ENCODE data around the gene VDAC2. TPM values are rescaled to one million over a fixed set of nuclear protein-coding genes. Genes with fewer than 3 reads are reported as not detected.
A peak's percentile ranks its signal among the peaks of the same experiment; 100 is the strongest.
"Not testable (repeated sequence)": the region's sequence is repeated elsewhere in the genome, so short reads cannot be mapped to it uniquely, and the experiment has no call there.

VDAC2 gene
- total RNA-seq, 2 donors from 2014 or later: 278 to 454 TPM

- H3K4me3 ChIP-seq: no peak overlapping the region
- TF ChIP-seq, protein P1, sequence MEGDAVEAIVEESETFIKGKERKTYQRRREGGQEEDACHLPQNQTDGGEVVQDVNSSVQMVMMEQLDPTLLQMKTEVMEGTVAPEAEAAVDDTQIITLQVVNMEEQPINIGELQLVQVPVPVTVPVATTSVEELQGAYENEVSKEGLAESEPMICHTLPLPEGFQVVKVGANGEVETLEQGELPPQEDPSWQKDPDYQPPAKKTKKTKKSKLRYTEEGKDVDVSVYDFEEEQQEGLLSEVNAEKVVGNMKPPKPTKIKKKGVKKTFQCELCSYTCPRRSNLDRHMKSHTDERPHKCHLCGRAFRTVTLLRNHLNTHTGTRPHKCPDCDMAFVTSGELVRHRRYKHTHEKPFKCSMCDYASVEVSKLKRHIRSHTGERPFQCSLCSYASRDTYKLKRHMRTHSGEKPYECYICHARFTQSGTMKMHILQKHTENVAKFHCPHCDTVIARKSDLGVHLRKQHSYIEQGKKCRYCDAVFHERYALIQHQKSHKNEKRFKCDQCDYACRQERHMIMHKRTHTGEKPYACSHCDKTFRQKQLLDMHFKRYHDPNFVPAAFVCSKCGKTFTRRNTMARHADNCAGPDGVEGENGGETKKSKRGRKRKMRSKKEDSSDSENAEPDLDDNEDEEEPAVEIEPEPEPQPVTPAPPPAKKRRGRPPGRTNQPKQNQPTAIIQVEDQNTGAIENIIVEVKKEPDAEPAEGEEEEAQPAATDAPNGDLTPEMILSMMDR (IDR thresholded peaks at IDR 0.05): no peak
- H3K4me1 ChIP-seq: peaks cover 0 to 26% of the 10 kb centered on the region in 2 donors
- peak overlapping the region; percentile 76 to 84 for H3K27ac ChIP-seq
- no peaks in the 10 kb centered on the region for H3K36me3 ChIP-seq
- no peak for DNase-seq (ENCODE audit: low spot score)
- H3K9me3 ChIP-seq: no peaks in the 10 kb centered on the region
- no peaks in the 10 kb centered on the region for H3K27me3 ChIP-seq
These were observed 6.9 kb upstream of the VDAC2 start for GRCh38 chr10:75203724-75204123.

- TF ChIP-seq, protein P1 (IDR thresholded peaks at IDR 0.05): no peak
- Histone ChIP-seq H3K9me3 (no peaks in the 10 kb centered on the region), H3K4me1 (peaks cover 0 to 32% of the 10 kb centered on the region in 2 donors), H3K36me3 (no peaks in the 10 kb centered on the region), H3K4me3 (no peak overlapping the region), H3K27ac (no peak overlapping the region), H3K27me3 (no peaks in the 10 kb centered on the region)
- no peak for DNase-seq (ENCODE audit: low spot score)
These were observed 4.7 kb upstream of the VDAC2 start for GRCh38 chr10:75205908-75206307.

GRCh38 chr10:75206638-75207037, 4.0 kb upstream of the VDAC2 start:
- H3K4me3 ChIP-seq; H3K27me3 ChIP-seq; H3K9me3 ChIP-seq; H3K36me3 ChIP-seq; DNase-seq (ENCODE audit: low spot score); H3K27ac ChIP-seq: not testable (repeated sequence)
- H3K4me1 ChIP-seq: peaks cover 0 to 35% of the 10 kb centered on the region in 2 donors

DNA sequence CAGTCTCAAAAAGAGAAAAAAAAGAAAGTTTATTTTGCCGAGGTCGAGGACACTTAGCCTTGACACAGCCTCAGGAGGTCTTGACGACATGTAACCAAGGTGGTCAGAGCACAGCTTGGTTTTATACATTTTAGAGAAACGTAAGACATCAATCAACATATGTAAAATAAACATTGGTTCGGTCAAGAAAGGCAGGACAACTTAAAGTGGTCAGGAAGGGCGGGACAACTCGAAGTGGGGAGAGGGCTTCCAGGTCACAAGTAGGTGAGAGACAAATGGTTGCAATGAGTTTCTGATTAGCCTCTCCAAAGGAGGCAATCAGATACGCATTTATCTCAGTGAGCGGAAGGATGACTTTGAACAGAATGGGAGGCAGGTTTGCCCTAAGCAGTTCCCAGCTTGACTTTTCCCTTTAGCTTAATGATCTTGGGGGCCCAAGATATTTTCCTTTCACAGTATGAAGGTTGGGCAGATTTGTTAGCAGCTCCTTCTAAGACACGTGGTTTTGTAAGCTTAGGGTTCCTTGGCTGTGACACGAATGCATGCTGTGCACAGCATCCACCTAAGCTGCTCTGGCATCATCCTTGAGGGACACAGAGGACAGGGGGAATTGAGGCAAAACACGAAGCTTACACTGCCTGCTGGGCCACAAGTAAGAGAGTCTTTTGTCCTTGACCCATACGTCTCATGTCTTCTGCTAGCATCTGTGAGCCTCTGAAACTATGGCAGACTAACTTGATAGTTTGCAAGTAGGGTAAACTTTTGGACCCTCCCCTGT, 3.3 kb upstream of the VDAC2 start:
- TF ChIP-seq, protein P1 (IDR thresholded peaks at IDR 0.05): no peak
- no peak overlapping the region for H3K4me3 ChIP-seq
- DNase-seq (ENCODE audit: low spot score): no peak
- no peak overlapping the region for H3K27ac ChIP-seq
- no peaks in the 10 kb centered on the region for H3K27me3 ChIP-seq
- H3K4me1 ChIP-seq: peaks cover 0 to 37% of the 10 kb centered on the region in 2 donors
- peaks cover 6% of the 10 kb centered on the region for H3K36me3 ChIP-seq
- H3K9me3 ChIP-seq: no peaks in the 10 kb centered on the region

DNA sequence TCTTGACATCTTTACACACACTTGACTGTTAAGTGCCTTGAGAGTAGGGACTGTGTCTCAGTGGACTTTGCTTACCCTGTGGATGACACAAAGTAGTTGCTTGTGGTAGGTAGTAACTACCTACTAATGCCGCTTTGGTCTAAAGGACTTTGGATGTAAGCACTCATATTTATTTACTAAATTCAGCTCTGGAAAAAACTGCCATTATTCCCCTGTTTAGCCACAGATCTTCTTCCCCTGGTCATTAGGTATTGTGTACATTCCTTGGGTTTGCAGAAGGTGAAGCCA, 2.8 kb upstream of the VDAC2 start:
- no peak overlapping the region for H3K27ac ChIP-seq
- no peak for DNase-seq (ENCODE audit: low spot score)
- H3K27me3 ChIP-seq: no peaks in the 10 kb centered on the region

DNA sequence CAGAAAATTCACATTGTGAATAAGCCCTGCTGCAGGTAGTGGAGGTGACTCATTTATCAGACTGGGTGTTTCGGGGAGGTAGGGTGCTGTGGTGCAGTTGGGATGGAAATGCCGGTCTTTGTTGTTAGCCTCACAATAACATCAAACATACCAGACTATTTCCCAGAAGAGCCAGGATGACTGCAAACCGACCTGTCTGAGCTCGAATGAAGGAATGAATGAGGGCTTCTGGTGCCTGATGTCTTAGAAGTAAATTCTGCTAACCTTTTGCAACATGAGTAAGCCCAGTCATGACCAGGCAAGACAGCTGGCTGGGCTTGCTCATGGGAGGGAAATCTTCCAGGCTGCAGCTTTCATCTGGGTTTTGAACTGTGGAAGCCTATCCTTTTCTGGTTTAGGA, 2.4 kb upstream of the VDAC2 start:
- DNase-seq (ENCODE audit: low spot score): no peak
- H3K4me1 ChIP-seq: peaks cover 0 to 36% of the 10 kb centered on the region in 2 donors
- TF ChIP-seq, protein P1 (IDR thresholded peaks at IDR 0.05): no peak

More for the DNA sequence above, 2.8 kb upstream of the VDAC2 start:
- Histone ChIP-seq H3K4me3 (no peak overlapping the region), H3K4me1 (peaks cover 0 to 37% of the 10 kb centered on the region in 2 donors), H3K36me3 (peaks cover 12% of the 10 kb centered on the region), H3K9me3 (no peaks in the 10 kb centered on the region)
- TF ChIP-seq, protein P1 (IDR thresholded peaks at IDR 0.05): no peak

More for the DNA sequence above, 2.4 kb upstream of the VDAC2 start:
- Histone ChIP-seq H3K4me3 (no peak overlapping the region), H3K27me3 (no peaks in the 10 kb centered on the region), H3K27ac (no peak overlapping the region), H3K36me3 (peaks cover 16% of the 10 kb centered on the region), H3K9me3 (no peaks in the 10 kb centered on the region)

All from right atrium auricular region (tissue), 2 donors.